HepG2 (cell line): ENCODE data around the gene TMEM269. TPM values are rescaled to one million over a fixed set of nuclear protein-coding genes. Genes with fewer than 3 reads are reported as not detected.

ENCODE experiments used
- AGO2 ChIP-seq: fragments of 200-400 bp; formaldehyde crosslinking; optimal IDR thresholded peaks from 2 replicates; pipeline ENCODE3; 2017; ENCODE audit warnings: mild to moderate bottlenecking, low read depth, low read length, moderate library complexity
- ATF7-NPFF ChIP-seq: sonication (generic); formaldehyde crosslinking; IDR thresholded peaks from 2 replicates; pipeline ENCODE4 v1.8.1; 2023; ENCODE audit warnings: mild to moderate bottlenecking, low read depth, missing genetic modification reagents, moderate library complexity
- JUN ChIP-seq: sonication (generic); formaldehyde crosslinking; IDR thresholded peaks from 2 replicates; pipeline ENCODE4 v1.4.0; 2020; ENCODE audit warnings: mild to moderate bottlenecking, missing genetic modification reagents
- KAT7 ChIP-seq: IDR thresholded peaks from 2 replicates; pipeline ENCODE4 v1.6.1; 2018; ENCODE audit warnings: borderline replicate concordance, missing compliant biosample characterization
- MEIS2 ChIP-seq: sonication (generic); formaldehyde crosslinking; IDR thresholded peaks from 2 replicates; pipeline ENCODE4 v1.9.0; 2021; ENCODE audit warnings: mild to moderate bottlenecking, missing genetic modification reagents
- MTA1 ChIP-seq: sonication (generic); formaldehyde crosslinking; IDR thresholded peaks from 2 replicates; pipeline ENCODE4 v1.4.0; 2020; ENCODE audit warnings: missing genetic modification reagents, mild to moderate bottlenecking, borderline replicate concordance
- NFE2L1 ChIP-seq: sonication (generic); formaldehyde crosslinking; IDR thresholded peaks from 2 replicates; pipeline ENCODE4 v1.4.0; 2020; ENCODE audit warnings: missing genetic modification reagents, mild to moderate bottlenecking, borderline replicate concordance
- NKX3-1 ChIP-seq: sonication (generic); formaldehyde crosslinking; IDR thresholded peaks from 2 replicates; pipeline ENCODE4 v1.5.0; 2020; ENCODE audit warnings: missing genetic modification reagents
- NR3C1 ChIP-seq: sonication (generic); formaldehyde crosslinking; IDR thresholded peaks from 2 replicates; pipeline ENCODE4 v1.4.0; 2020; ENCODE audit warnings: missing genetic modification reagents
- PHF20 ChIP-seq: sonication (generic); formaldehyde crosslinking; IDR thresholded peaks from 2 replicates; pipeline ENCODE4 v1.5.0; 2020; ENCODE audit warnings: mild to moderate bottlenecking, missing genetic modification reagents
- PITX1 ChIP-seq: sonication (generic); formaldehyde crosslinking; IDR thresholded peaks from 2 replicates; pipeline ENCODE4 v1.5.1; 2020; ENCODE audit warnings: mild to moderate bottlenecking, missing genetic modification reagents
- PRMT3 ChIP-seq: sonication (generic); formaldehyde crosslinking; IDR thresholded peaks from 2 replicates; pipeline ENCODE4 v1.8.1; 2022; ENCODE audit warnings: low read depth, mild to moderate bottlenecking, moderate library complexity, missing genetic modification reagents, borderline replicate concordance
- RFXANK ChIP-seq: IDR thresholded peaks from 2 replicates; pipeline ENCODE4 v1.6.1; 2016
- SMARCC2 ChIP-seq: fragments of 450-650 bp; IDR thresholded peaks from 2 replicates; pipeline ENCODE4 v1.6.1; 2017; ENCODE audit warnings: antibody characterized with exemption, mild to moderate bottlenecking
- SOX6 ChIP-seq, 2 experiments: fragments of 450-650 bp in 1 of 2; sonication (generic) in 1 of 2; formaldehyde crosslinking in 1 of 2; IDR thresholded peaks; 2 replicates each; pipeline versions ENCODE4 v1.4.0 to v1.6.1; 2017 to 2020; ENCODE audit warnings: antibody characterized with exemption in 1 of 2, mild to moderate bottlenecking in 1 of 2, missing genetic modification reagents in 1 of 2
- SYNCRIP ChIP-seq: fragments of 200-400 bp; formaldehyde crosslinking; IDR thresholded peaks from 2 replicates; pipeline ENCODE4 v1.6.1; 2018; ENCODE audit warnings: mild to moderate bottlenecking, low read depth, low read length; ENCODE audit not compliant: insufficient read depth
- TEAD2 ChIP-seq: sonication (generic); formaldehyde crosslinking; IDR thresholded peaks from 2 replicates; pipeline ENCODE4 v1.9.0; 2021; ENCODE audit warnings: missing genetic modification reagents
- WIZ ChIP-seq: sonication (generic); formaldehyde crosslinking; IDR thresholded peaks from 2 replicates; pipeline ENCODE4 v1.5.1; 2020; ENCODE audit warnings: mild to moderate bottlenecking, missing genetic modification reagents
- YEATS2 ChIP-seq: sonication (generic); formaldehyde crosslinking; IDR thresholded peaks from 2 replicates; pipeline ENCODE4 v1.4.0; 2020; ENCODE audit warnings: missing genetic modification reagents, borderline replicate concordance
- ZNF263 ChIP-seq: sonication (generic); formaldehyde crosslinking; IDR thresholded peaks from 2 replicates; pipeline ENCODE4 v1.4.0; 2020; ENCODE audit warnings: missing genetic modification reagents
- ZNF331 ChIP-seq: sonication (generic); formaldehyde crosslinking; IDR thresholded peaks from 2 replicates; pipeline ENCODE4 v1.4.0; 2020; ENCODE audit warnings: missing genetic modification reagents
- ZNF563 ChIP-seq: sonication (generic); formaldehyde crosslinking; IDR thresholded peaks from 2 replicates; pipeline ENCODE4 v1.8.0; 2022; ENCODE audit warnings: mild to moderate bottlenecking, moderate library complexity, missing genetic modification reagents
- ZNF616 ChIP-seq: sonication (generic); formaldehyde crosslinking; IDR thresholded peaks from 2 replicates; pipeline ENCODE4 v1.5.0; 2020; ENCODE audit warnings: low read depth, mild to moderate bottlenecking, missing genetic modification reagents
- ZNF7 ChIP-seq: IDR thresholded peaks from 2 replicates; pipeline ENCODE4 v1.6.1; 2016; ENCODE audit warnings: missing biosample characterization, missing genetic modification reagents
- ZNF775 ChIP-seq: sonication (generic); formaldehyde crosslinking; IDR thresholded peaks from 2 replicates; pipeline ENCODE4 v1.4.0; 2020; ENCODE audit warnings: missing genetic modification reagents, mild to moderate bottlenecking, moderate library complexity, borderline replicate concordance
- ZSCAN31 ChIP-seq: sonication (generic); formaldehyde crosslinking; IDR thresholded peaks from 2 replicates; pipeline ENCODE4 v1.5.0; 2020; ENCODE audit warnings: low read depth, mild to moderate bottlenecking, missing genetic modification reagents
- polyA plus RNA-seq, 8 experiments: library from polyadenylated mRNA; depleted of rRNA in 3 of 8; stranded (reverse) in 7 of 8; unstranded in 1 of 8; fragments of >200 nt; fragmentation: Illumina TruSeq in 4 of 8; extraction: Trizol in 4 of 8; gene quantifications; 2 replicates each; pipeline versions ENCODE4 v1.2.1 to v1.2.3, GENCODE V29; 2011 to 2016; ENCODE audit warnings: low read depth in 4 of 8, missing spikeins in 1 of 8, mixed read lengths in 1 of 8; ENCODE audit not compliant: insufficient read depth in 1 of 8
- total RNA-seq, 5 experiments: library from RNA; depleted of rRNA; stranded (reverse); fragments of >200 nt; fragmentation: Illumina TruSeq; extraction: Trizol; gene quantifications; 2 replicates each; pipeline ENCODE4 v1.2.3, GENCODE V29; 2016; ENCODE audit warnings: low read depth in 1 of 5
- TF ChIP-seq, protein P1 (sequence below): fragments of 450-650 bp; IDR thresholded peaks from 2 replicates; pipeline ENCODE4 v1.6.1; 2017; ENCODE audit warnings: mild to moderate bottlenecking
- TF ChIP-seq, protein P2 (sequence below): sonication (generic); formaldehyde crosslinking; IDR thresholded peaks from 2 replicates; pipeline ENCODE4 v1.8.1; 2023; ENCODE audit warnings: missing genetic modification reagents, mild to moderate bottlenecking, borderline replicate concordance

The TMEM269 gene
- total and polyA plus RNA-seq, 2 of the 13 experiments (the other 11 are each of a cell fraction or from before 2014, with no cell fraction given): 0.15 to 0.21 TPM

DNA sequence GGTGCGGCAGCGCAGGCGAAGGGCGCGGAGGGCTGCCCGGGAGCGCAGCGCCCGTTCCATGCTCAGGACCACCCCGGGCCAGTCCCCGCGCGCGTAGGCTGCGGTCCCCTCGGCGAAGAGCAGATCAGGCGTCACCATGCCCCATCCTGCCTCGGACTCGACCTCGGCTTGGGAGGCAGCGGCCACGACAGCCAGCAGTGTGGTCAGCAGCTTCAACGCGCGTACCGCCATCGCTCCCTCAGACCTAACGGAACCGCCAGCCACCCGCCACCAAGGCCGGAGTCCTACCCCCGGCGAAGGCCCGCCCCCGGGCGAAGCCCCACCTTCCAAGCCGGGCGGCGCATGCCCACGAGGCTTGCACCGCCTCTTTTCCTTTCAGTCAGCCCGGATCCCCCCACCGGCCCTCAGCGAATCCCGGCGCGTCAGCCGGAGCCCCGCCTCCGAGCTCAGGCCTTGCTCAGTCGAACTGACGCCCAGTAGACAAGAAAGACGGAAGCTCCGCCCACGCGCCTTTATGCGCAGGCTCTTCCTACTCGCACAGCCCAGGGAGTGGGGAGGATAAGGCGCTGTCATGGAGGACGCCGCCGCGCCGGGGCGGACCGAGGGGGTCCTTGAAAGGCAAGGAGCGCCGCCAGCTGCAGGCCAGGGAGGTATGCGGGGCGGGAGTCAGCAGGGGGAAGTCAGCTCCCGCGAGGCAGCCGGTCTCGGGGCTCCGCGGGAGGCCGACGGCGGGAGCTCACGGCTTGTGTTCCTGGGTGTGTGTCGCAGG is 17.9 kb upstream of the TMEM269 start, which contains the start of the genes C1orf50 and P3H1 (continued):
- TF ChIP-seq WIZ (no peak; the same call in 1 of the 2 replicates), ZNF331 (CRISPR knock-in tag) (peak; percentile 12), TEAD2 (CRISPR knock-in tag) (0 out of 2 replicates have a peak, but pooled peaks have one; percentile 23), YEATS2 (CRISPR knock-in tag) (peak; percentile 10; the same call in 1 of the 2 replicates), ZNF7 (CRISPR knock-in tag) (no peak), AGO2 (peak; percentile 40), SMARCC2 (no peak), SOX6 (IDR thresholded peaks at IDR 0.05) (no peak), SOX6 (CRISPR knock-in tag; IDR thresholded peaks at IDR 0.05) (peak; percentile 37; the same call in 1 of the 2 replicates), SYNCRIP (no peak), ZSCAN31 (CRISPR knock-in tag) (0 out of 2 replicates have a peak, but pooled peaks have one; percentile 41), PRMT3 (CRISPR knock-in tag) (0 out of 2 replicates have a peak, but pooled peaks have one; percentile 35), RFXANK (CRISPR knock-in tag) (no peak), JUN (CRISPR knock-in tag) (no peak), PHF20 (CRISPR knock-in tag) (peak; percentile 64; the same call in 1 of the 2 replicates), ZNF775 (no peak), PITX1 (CRISPR knock-in tag) (no peak; the same call in 1 of the 2 replicates), NFE2L1 (CRISPR knock-in tag) (0 out of 2 replicates have a peak, but pooled peaks have one; percentile 49), ZNF563 (CRISPR knock-in tag) (peak; percentile 21; the same call in 1 of the 2 replicates), MEIS2 (CRISPR knock-in tag) (peak; percentile 66), NR3C1 (no peak), ATF7-NPFF (CRISPR knock-in tag) (peak; percentile 27), MTA1 (CRISPR knock-in tag) (0 out of 2 replicates have a peak, but pooled peaks have one; percentile 44), ZNF616 (CRISPR knock-in tag) (0 out of 2 replicates have a peak, but pooled peaks have one; percentile 69), NKX3-1 (no peak; the same call in 1 of the 2 replicates), ZNF263 (peak; percentile 29; the same call in 1 of the 2 replicates), KAT7 (CRISPR knock-in tag) (no peak; the same call in 1 of the 2 replicates)
- TF ChIP-seq, protein P1, sequence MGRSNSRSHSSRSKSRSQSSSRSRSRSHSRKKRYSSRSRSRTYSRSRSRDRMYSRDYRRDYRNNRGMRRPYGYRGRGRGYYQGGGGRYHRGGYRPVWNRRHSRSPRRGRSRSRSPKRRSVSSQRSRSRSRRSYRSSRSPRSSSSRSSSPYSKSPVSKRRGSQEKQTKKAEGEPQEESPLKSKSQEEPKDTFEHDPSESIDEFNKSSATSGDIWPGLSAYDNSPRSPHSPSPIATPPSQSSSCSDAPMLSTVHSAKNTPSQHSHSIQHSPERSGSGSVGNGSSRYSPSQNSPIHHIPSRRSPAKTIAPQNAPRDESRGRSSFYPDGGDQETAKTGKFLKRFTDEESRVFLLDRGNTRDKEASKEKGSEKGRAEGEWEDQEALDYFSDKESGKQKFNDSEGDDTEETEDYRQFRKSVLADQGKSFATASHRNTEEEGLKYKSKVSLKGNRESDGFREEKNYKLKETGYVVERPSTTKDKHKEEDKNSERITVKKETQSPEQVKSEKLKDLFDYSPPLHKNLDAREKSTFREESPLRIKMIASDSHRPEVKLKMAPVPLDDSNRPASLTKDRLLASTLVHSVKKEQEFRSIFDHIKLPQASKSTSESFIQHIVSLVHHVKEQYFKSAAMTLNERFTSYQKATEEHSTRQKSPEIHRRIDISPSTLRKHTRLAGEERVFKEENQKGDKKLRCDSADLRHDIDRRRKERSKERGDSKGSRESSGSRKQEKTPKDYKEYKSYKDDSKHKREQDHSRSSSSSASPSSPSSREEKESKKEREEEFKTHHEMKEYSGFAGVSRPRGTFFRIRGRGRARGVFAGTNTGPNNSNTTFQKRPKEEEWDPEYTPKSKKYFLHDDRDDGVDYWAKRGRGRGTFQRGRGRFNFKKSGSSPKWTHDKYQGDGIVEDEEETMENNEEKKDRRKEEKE: no peak
- TF ChIP-seq, protein P2, sequence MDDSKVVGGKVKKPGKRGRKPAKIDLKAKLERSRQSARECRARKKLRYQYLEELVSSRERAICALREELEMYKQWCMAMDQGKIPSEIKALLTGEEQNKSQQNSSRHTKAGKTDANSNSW (CRISPR knock-in tag): no peak; the same call in 1 of the 2 replicates
